IMR-90 (cell line): ENCODE measurements around the gene INPP5A. TPM values are rescaled to one million over a fixed set of nuclear protein-coding genes. Genes with fewer than 3 reads are reported as not detected.

Experiments used
- ATAC-seq: fragments of 200-7000 bp; cut with Tn5 transposase; 2 replicates; pipeline ENCODE4 v1.9.1; 2020; ENCODE audit warnings: low read depth, mild to moderate bottlenecking, moderate library complexity
- BruUV-seq: library from RNA; stranded (reverse); fragments of 400-500 nt; replicated peaks from 2 replicates; lab custom pipeline; 2021; lab: Mats Ljungman, UMichigan
- CTCF ChIA-PET: fragments of 300-600 bp; formaldehyde crosslinking; extraction: SDS; loops from one replicate; lab custom pipeline; 2021; ENCODE audit warnings: antibody characterized with exemption; lab: Yijun Ruan, JAX
- POLR2A ChIA-PET: fragments of 300-600 bp; sonication (Branson Sonifier 250); formaldehyde crosslinking; loops from one replicate; lab custom pipeline; 2022; ENCODE audit warnings: antibody characterized with exemption; ENCODE audit not compliant: unreplicated experiment; lab: Charles Lee
- DNase-seq: peaks from one replicate; pipeline ENCODE4 v3.0.0; 2013
- H2AFZ ChIP-seq: replicated peaks from 2 replicates; pipeline ENCODE3; 2013; ENCODE audit warnings: low read length, mild to moderate bottlenecking; ENCODE audit not compliant: poor library complexity
- H2AK5ac ChIP-seq: 2 replicates; pipeline ENCODE4 v1.6.1; 2013; ENCODE audit warnings: low read depth, low read length, inconsistent platforms
- H2AK9ac ChIP-seq: replicated peaks from 2 replicates; pipeline ENCODE3; 2013; ENCODE audit warnings: mild to moderate bottlenecking, low read depth, low read length, moderate library complexity; ENCODE audit not compliant: poor library complexity
- H2BK120ac ChIP-seq: 2 replicates; pipeline ENCODE4 v1.6.1; 2013; ENCODE audit warnings: low read depth, low read length, inconsistent platforms
- H2BK15ac ChIP-seq: 3 replicates; pipeline ENCODE4 v1.6.1; 2013; ENCODE audit warnings: low read depth, low read length, inconsistent platforms
- H2BK20ac ChIP-seq: 2 replicates; pipeline ENCODE4 v1.6.1; 2013; ENCODE audit warnings: low read depth, mild to moderate bottlenecking, inconsistent platforms, low read length, moderate library complexity
- H2BK5ac ChIP-seq: 2 replicates; pipeline ENCODE4 v1.6.1; 2013; ENCODE audit warnings: mild to moderate bottlenecking, low read depth, low read length, inconsistent platforms; ENCODE audit not compliant: poor library complexity, severe bottlenecking
- H3K14ac ChIP-seq: replicated peaks from 2 replicates; pipeline ENCODE4 v1.6.1; 2013; ENCODE audit warnings: low read depth, low read length, inconsistent platforms
- H3K18ac ChIP-seq: 2 replicates; pipeline ENCODE4 v1.6.1; 2013; ENCODE audit warnings: low read depth, low read length, control low read depth
- H3K23ac ChIP-seq: 2 replicates; pipeline ENCODE4 v1.6.1; 2013; ENCODE audit warnings: low read depth, low read length, inconsistent platforms
- H3K27ac ChIP-seq: 2 replicates; pipeline ENCODE4 v1.5.1; 2013; ENCODE audit warnings: mild to moderate bottlenecking, control low read depth, low read length; ENCODE audit not compliant: insufficient read depth
- H3K27me3 ChIP-seq: 2 replicates; pipeline ENCODE4 v1.6.1; 2013; ENCODE audit warnings: low read length; ENCODE audit not compliant: control insufficient read depth, insufficient read depth
- H3K36me3 ChIP-seq: 2 replicates; pipeline ENCODE4 v1.6.1; 2013; ENCODE audit warnings: low read length, mixed read lengths; ENCODE audit not compliant: control insufficient read depth, insufficient read depth
- H3K4ac ChIP-seq: 2 replicates; pipeline ENCODE4 v1.6.1; 2013; ENCODE audit warnings: low read depth, low read length, inconsistent platforms
- H3K4me1 ChIP-seq: 2 replicates; pipeline ENCODE4 v1.6.1; 2013; ENCODE audit warnings: low read length, mixed read lengths; ENCODE audit not compliant: control insufficient read depth, insufficient read depth
- H3K4me2 ChIP-seq: 2 replicates; pipeline ENCODE4 v1.6.1; 2013; ENCODE audit warnings: low read depth, mild to moderate bottlenecking, control low read depth, low read length, moderate library complexity
- H3K4me3 ChIP-seq: 2 replicates; pipeline ENCODE4 v1.5.1; 2013; ENCODE audit warnings: low read depth, mild to moderate bottlenecking, control low read depth, low read length, moderate library complexity; ENCODE audit not compliant: insufficient read depth
- H3K56ac ChIP-seq: 2 replicates; pipeline ENCODE4 v1.6.1; 2013; ENCODE audit warnings: low read length, inconsistent platforms; ENCODE audit not compliant: insufficient read depth; ENCODE audit errors: extremely low read depth
- H3K79me1 ChIP-seq, 2 experiments: 2 replicates each; pipeline ENCODE4 v1.6.1; 2013; ENCODE audit warnings: low read length in 2 of 2, inconsistent platforms in 1 of 2, low read depth in 1 of 2
- H3K9ac ChIP-seq: 2 replicates; pipeline ENCODE4 v1.6.1; 2013; ENCODE audit warnings: low read depth, low read length, control low read depth
- H3K9me1 ChIP-seq: 2 replicates; pipeline ENCODE4 v1.6.1; 2013; ENCODE audit warnings: low read length, inconsistent platforms; ENCODE audit not compliant: insufficient read depth
- H3K9me3 ChIP-seq: 2 replicates; pipeline ENCODE4 v1.6.1; 2013; ENCODE audit warnings: low read length; ENCODE audit not compliant: control insufficient read depth, insufficient read depth
- H4K20me1 ChIP-seq: 2 replicates; pipeline ENCODE4 v1.6.1; 2013; ENCODE audit warnings: low read length, inconsistent platforms; ENCODE audit not compliant: insufficient read depth
- H4K5ac ChIP-seq: 2 replicates; pipeline ENCODE4 v1.6.1; 2013; ENCODE audit warnings: mild to moderate bottlenecking, low read depth, low read length, control low read depth
- H4K8ac ChIP-seq, 2 experiments: 2 replicates each; pipeline ENCODE4 v1.6.1; 2013; ENCODE audit warnings: low read depth in 2 of 2, low read length in 2 of 2, control low read depth in 1 of 2, inconsistent platforms in 1 of 2
- H4K91ac ChIP-seq: 2 replicates; pipeline ENCODE4 v1.6.1; 2013; ENCODE audit warnings: low read depth, low read length, inconsistent platforms; ENCODE audit not compliant: insufficient read depth
- CEBPB ChIP-seq: IDR thresholded peaks from 2 replicates; pipeline ENCODE4 v1.6.1; 2012; ENCODE audit warnings: low read depth, low read length, improper control_type of control experiment
- FOS ChIP-seq: fragments of 150-350 bp; IDR thresholded peaks from 2 replicates; pipeline ENCODE4 v1.6.1; 2016; ENCODE audit warnings: low read depth, low read length
- POLR2A ChIP-seq: IDR thresholded peaks from 2 replicates; pipeline ENCODE4 v1.6.1; 2012; ENCODE audit warnings: mild to moderate bottlenecking, low read depth, low read length
- RAD21 ChIP-seq: IDR thresholded peaks from 2 replicates; pipeline ENCODE4 v1.6.1; 2012; ENCODE audit warnings: low read length, improper control_type of control experiment
- RFX5 ChIP-seq: IDR thresholded peaks from 2 replicates; pipeline ENCODE4 v1.8.0; 2012; ENCODE audit warnings: low read depth, mild to moderate bottlenecking, low read length, moderate library complexity
- SMC3 ChIP-seq: fragments of 150-350 bp; IDR thresholded peaks from 2 replicates; pipeline ENCODE4 v1.6.1; 2016; ENCODE audit warnings: low read depth, mild to moderate bottlenecking, antibody characterized with exemption, low read length, moderate library complexity
- WGBS, 2 experiments: methylation state at CpG; one replicate each; pipeline versions ENCODE4 v1.1.5 to v1.1.7; 2013; ENCODE audit warnings: missing lambda C conversion rate in 2 of 2; ENCODE audit not compliant: insufficient read length in 1 of 2; ENCODE audit errors: extremely low coverage in 2 of 2; 5-methylcytosine and 5-hydroxymethylcytosine counted together
- dilution Hi-C: fragments of 300-500 bp; cut with HindIII; formaldehyde crosslinking; loops from one replicate; pipeline ENCODE4 v1.14.3; 2018; ENCODE audit warnings: low sequenced_read_pairs; ENCODE audit not compliant: unreplicated experiment
- in situ Hi-C: fragments of 300-500 bp; cut with MboI; formaldehyde crosslinking; loops from 3 replicates; pipeline ENCODE4 v1.14.3; 2019; ENCODE audit warnings: low sequenced_read_pairs, inconsistent platforms, mixed read lengths
- intact Hi-C: fragments of 100-400 bp; cut with micrococcal nuclease; formaldehyde crosslinking; loops from 2 replicates; pipeline ENCODE4 v1.10.0; 2022
- polyA plus RNA-seq, 3 experiments: library from polyadenylated mRNA; depleted of rRNA; stranded (reverse); fragments of >200 nt; gene quantifications; 2 replicates each; pipeline ENCODE4 v1.2.3, GENCODE V29; 2012; ENCODE audit warnings: low replicate concordance in 1 of 3
- total RNA-seq: library from RNA; depleted of rRNA; stranded (reverse); fragments of >200 nt; gene quantifications from 2 replicates; pipeline ENCODE4 v1.2.3, GENCODE V29; 2012
- TF ChIP-seq, protein P1 (sequence below): fragments of 150-350 bp; IDR thresholded peaks from 2 replicates; pipeline ENCODE4 v1.6.1; 2016; ENCODE audit warnings: low read depth, mild to moderate bottlenecking, low read length, moderate library complexity, borderline replicate concordance
- TF ChIP-seq, protein P2 (sequence below): conservative IDR thresholded peaks from 2 replicates; pipeline ENCODE4 v1.5.1; 2012; ENCODE audit warnings: mild to moderate bottlenecking, low read depth, low read length, improper control_type of control experiment
- TF ChIP-seq, protein P3 (sequence below): fragments of 150-350 bp; IDR thresholded peaks from 2 replicates; pipeline ENCODE4 v1.6.1; 2017; ENCODE audit warnings: mild to moderate bottlenecking, antibody characterized with exemption, low read length, low read depth

Gene INPP5A
- total and polyA plus RNA-seq, 2 of the 4 experiments (the other 2 are of a cell fraction): 21.4 to 36.7 TPM

DNA sequence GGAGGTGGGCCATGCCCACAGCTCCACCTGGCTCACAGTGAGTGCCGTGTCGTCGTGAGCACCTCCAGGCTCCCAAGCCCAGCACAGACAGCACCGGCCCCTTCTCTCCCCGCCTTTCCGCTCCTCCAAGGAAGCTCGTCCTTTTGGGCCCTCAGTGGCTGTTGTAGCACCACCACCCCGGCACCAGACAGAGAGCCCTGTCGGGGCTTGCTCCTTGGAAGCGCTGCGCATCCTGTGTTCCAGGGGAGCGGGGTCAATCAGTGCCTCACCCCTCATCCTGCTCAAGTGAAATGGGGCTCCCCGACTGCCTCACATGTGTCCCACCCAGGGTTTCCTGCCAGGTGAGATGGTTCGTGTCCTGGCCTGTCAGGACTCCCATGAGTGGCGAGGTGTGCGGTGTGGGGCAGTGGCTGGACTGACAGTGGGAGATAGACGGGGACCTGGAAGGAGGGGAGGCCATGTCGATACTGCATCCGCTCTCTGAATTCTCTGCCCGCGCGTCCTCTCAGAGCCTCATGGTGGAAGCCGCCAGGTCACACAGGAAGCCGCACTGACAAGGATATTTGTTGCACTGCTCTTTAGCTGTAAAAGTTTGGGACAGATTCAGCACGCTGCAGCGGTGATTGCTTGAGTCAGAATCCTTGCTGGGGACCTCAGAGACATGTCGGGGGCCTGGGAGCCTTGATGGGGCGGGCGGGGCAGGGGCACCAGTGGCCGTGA lies 107.1 kb downstream of the INPP5A start:
- Histone ChIP-seq H2AFZ (no peak overlapping the region), H3K27me3 (no peaks in the 10 kb centered on the region), H2AK9ac (no peak overlapping the region), H3K36me3 (no peaks in the 10 kb centered on the region; the same call in 1 of the 2 replicates), H2BK15ac (no peak overlapping the region), H3K9me3 (no peaks in the 10 kb centered on the region), H3K79me1 (peaks cover 18 to 40% of the 10 kb centered on the region in 2 experiments), H2AK5ac (no peak overlapping the region), H3K9me1 (no peaks in the 10 kb centered on the region), H3K4ac (no peak overlapping the region), H3K23ac (no peak overlapping the region), H4K8ac (no peak overlapping the region), H4K20me1 (peaks cover 12% of the 10 kb centered on the region; the same call in 1 of the 2 replicates), H3K4me1 (no peaks in the 10 kb centered on the region), H4K5ac (no peak overlapping the region), H3K4me3 (no peak overlapping the region), H3K18ac (no peak overlapping the region), H3K14ac (no peak overlapping the region), H4K91ac (no peak overlapping the region), H2BK5ac (no peak overlapping the region), H2BK20ac (no peak overlapping the region), H3K27ac (no peak overlapping the region), H3K9ac (no peak overlapping the region), H2BK120ac (no peak overlapping the region), H3K56ac (no peak overlapping the region), H3K4me2 (no peak overlapping the region)
- ChIA-PET CTCF (no interaction called here), POLR2A (no interaction called here)
- intact Hi-C loops: no loop called here
- dilution Hi-C loops: no loop called here
- 90% methylated on average over 19 of the region's 30 CpGs; no CpG with 5 or more reads in 1 of the 2 experiments for WGBS, 2 experiments
- no TSS peak for BruUV-seq
- DNase-seq (no peak), ATAC-seq (no peak)
- in situ Hi-C loops: no loop called here
- TF ChIP-seq, protein P1, sequence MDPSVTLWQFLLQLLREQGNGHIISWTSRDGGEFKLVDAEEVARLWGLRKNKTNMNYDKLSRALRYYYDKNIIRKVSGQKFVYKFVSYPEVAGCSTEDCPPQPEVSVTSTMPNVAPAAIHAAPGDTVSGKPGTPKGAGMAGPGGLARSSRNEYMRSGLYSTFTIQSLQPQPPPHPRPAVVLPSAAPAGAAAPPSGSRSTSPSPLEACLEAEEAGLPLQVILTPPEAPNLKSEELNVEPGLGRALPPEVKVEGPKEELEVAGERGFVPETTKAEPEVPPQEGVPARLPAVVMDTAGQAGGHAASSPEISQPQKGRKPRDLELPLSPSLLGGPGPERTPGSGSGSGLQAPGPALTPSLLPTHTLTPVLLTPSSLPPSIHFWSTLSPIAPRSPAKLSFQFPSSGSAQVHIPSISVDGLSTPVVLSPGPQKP: no peak
- TF ChIP-seq, protein P2, sequence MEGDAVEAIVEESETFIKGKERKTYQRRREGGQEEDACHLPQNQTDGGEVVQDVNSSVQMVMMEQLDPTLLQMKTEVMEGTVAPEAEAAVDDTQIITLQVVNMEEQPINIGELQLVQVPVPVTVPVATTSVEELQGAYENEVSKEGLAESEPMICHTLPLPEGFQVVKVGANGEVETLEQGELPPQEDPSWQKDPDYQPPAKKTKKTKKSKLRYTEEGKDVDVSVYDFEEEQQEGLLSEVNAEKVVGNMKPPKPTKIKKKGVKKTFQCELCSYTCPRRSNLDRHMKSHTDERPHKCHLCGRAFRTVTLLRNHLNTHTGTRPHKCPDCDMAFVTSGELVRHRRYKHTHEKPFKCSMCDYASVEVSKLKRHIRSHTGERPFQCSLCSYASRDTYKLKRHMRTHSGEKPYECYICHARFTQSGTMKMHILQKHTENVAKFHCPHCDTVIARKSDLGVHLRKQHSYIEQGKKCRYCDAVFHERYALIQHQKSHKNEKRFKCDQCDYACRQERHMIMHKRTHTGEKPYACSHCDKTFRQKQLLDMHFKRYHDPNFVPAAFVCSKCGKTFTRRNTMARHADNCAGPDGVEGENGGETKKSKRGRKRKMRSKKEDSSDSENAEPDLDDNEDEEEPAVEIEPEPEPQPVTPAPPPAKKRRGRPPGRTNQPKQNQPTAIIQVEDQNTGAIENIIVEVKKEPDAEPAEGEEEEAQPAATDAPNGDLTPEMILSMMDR: no peak
- no peak for TF ChIP-seq POLR2A
- TF ChIP-seq, protein P3, sequence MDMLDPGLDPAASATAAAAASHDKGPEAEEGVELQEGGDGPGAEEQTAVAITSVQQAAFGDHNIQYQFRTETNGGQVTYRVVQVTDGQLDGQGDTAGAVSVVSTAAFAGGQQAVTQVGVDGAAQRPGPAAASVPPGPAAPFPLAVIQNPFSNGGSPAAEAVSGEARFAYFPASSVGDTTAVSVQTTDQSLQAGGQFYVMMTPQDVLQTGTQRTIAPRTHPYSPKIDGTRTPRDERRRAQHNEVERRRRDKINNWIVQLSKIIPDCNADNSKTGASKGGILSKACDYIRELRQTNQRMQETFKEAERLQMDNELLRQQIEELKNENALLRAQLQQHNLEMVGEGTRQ: no peak
- no peak for TF ChIP-seq CEBPB
- no peak for TF ChIP-seq RAD21
- no peak for TF ChIP-seq RFX5
- TF ChIP-seq FOS: no peak
- no peak for TF ChIP-seq SMC3
